H1 (cell line): ENCODE results near the gene FGFR2. TPM values are rescaled to one million over a fixed set of nuclear protein-coding genes. Genes with fewer than 3 reads are reported as not detected.

Experiments
- CTCF ChIA-PET: fragments of 300-600 bp; sonication (Branson Sonifier 250); formaldehyde crosslinking; loops from one replicate; lab custom pipeline; 2021; ENCODE audit not compliant: partially characterized antibody; lab: Charles Lee
- POLR2A ChIA-PET: fragments of 300-600 bp; sonication (Branson Sonifier 250); formaldehyde crosslinking; loops from one replicate; lab custom pipeline; 2021; ENCODE audit warnings: inconsistent platforms; ENCODE audit not compliant: partially characterized antibody; lab: Charles Lee
- DNase-seq, 2 experiments: peaks; one replicate each; pipeline versions ENCODE4 v3.0.0 to v3.0.0-alpha.2; 2010 to 2022; ENCODE audit warnings: low spot score in 2 of 2, low read depth in 1 of 2, mixed read lengths in 1 of 2
- FAIRE-seq: peaks from 2 replicates; lab custom pipeline; 2011; peaks lifted over from hg19 to GRCh38; lab: Jason Lieb, UNC
- H2AFZ ChIP-seq: 2 replicates; pipeline ENCODE4 v1.8.1; 2012; ENCODE audit warnings: low read length, inconsistent platforms
- H2AK5ac ChIP-seq: 2 replicates; pipeline ENCODE4 v1.6.1; 2013; ENCODE audit warnings: low read depth, low read length
- H2BK120ac ChIP-seq: replicated peaks from 2 replicates; pipeline ENCODE3; 2013; ENCODE audit warnings: low read depth, low read length, inconsistent platforms
- H2BK12ac ChIP-seq: 2 replicates; pipeline ENCODE4 v1.6.1; 2013; ENCODE audit warnings: low read depth, low read length
- H2BK15ac ChIP-seq: 2 replicates; pipeline ENCODE4 v1.6.1; 2013; ENCODE audit warnings: low read length
- H2BK20ac ChIP-seq: 2 replicates; pipeline ENCODE4 v1.6.1; 2013; ENCODE audit warnings: low read length
- H2BK5ac ChIP-seq: 2 replicates; pipeline ENCODE4 v1.6.1; 2013; ENCODE audit warnings: low read depth, low read length
- H3K14ac ChIP-seq: 2 replicates; pipeline ENCODE4 v1.6.1; 2013; ENCODE audit warnings: inconsistent platforms; ENCODE audit not compliant: insufficient read length
- H3K18ac ChIP-seq: 2 replicates; pipeline ENCODE4 v1.6.1; 2013; ENCODE audit warnings: low read length; ENCODE audit errors: extremely low read depth
- H3K23ac ChIP-seq: 2 replicates; pipeline ENCODE4 v1.6.1; 2013; ENCODE audit warnings: inconsistent platforms; ENCODE audit not compliant: insufficient read length
- H3K23me2 ChIP-seq: 2 replicates; pipeline ENCODE4 v1.6.1; 2013; ENCODE audit warnings: low read depth, low read length
- H3K27ac ChIP-seq: 2 replicates; pipeline ENCODE4 v1.6.1; 2011; ENCODE audit warnings: low read depth, low read length, inconsistent platforms
- H3K27me3 ChIP-seq, 4 experiments: replicated peaks in 1 of 4; 1 replicate in 1 of 4; 2 replicates in 3 of 4; pipeline versions ENCODE4 v1.6.1 to v1.8.1; 2011 to 2013; ENCODE audit warnings: low read length in 3 of 4, mild to moderate bottlenecking in 3 of 4, inconsistent platforms in 2 of 4, mixed read lengths in 2 of 4, moderate library complexity in 1 of 4; ENCODE audit not compliant: control insufficient read depth in 3 of 4, insufficient read depth in 3 of 4; ENCODE audit errors: extremely low read depth in 1 of 4
- H3K36me3 ChIP-seq, 4 experiments: 2 replicates each; pipeline versions ENCODE4 v1.6.1 to v1.8.1; 2011 to 2013; ENCODE audit warnings: mild to moderate bottlenecking in 4 of 4, low read length in 3 of 4, moderate library complexity in 2 of 4, control low read depth in 1 of 4, inconsistent platforms in 1 of 4; ENCODE audit not compliant: insufficient read depth in 4 of 4, control insufficient read depth in 2 of 4
- H3K4ac ChIP-seq: replicated peaks from 2 replicates; pipeline ENCODE3; 2013; ENCODE audit warnings: low read length, low read depth, mixed read lengths, inconsistent platforms; ENCODE audit not compliant: insufficient read length
- H3K4me1 ChIP-seq, 4 experiments: replicated peaks in 1 of 4; 1 replicate in 1 of 4; 2 replicates in 3 of 4; pipeline versions ENCODE4 v1.6.1 to v1.8.1; 2011 to 2013; ENCODE audit warnings: low read length in 3 of 4, inconsistent platforms in 2 of 4, mixed read lengths in 1 of 4; ENCODE audit not compliant: insufficient read depth in 4 of 4, control insufficient read depth in 3 of 4
- H3K4me2 ChIP-seq, 2 experiments: 2 replicates each; pipeline versions ENCODE4 v1.6.1 to v1.8.1; 2011 to 2013; ENCODE audit warnings: low read depth in 2 of 2, low read length in 2 of 2, control low read depth in 1 of 2, inconsistent platforms in 1 of 2, mild to moderate bottlenecking in 1 of 2; ENCODE audit not compliant: insufficient read depth in 1 of 2
- H3K4me3 ChIP-seq, 4 experiments: fragments of 200-600, 300-600 bp in 1 of 4; sonication (generic), shearing (Covaris generic), sonication (Bioruptor Twin) in 1 of 4; 2 replicates each; pipeline versions ENCODE4 v1.5.1 to v1.8.1; 2011 to 2016; ENCODE audit warnings: low read length in 4 of 4, low read depth in 3 of 4, control low read depth in 2 of 4, inconsistent platforms in 2 of 4, mild to moderate bottlenecking in 2 of 4, mixed read lengths in 1 of 4, moderate library complexity in 1 of 4; ENCODE audit not compliant: insufficient read depth in 2 of 4; ENCODE audit errors: extremely low read depth in 1 of 4
- H3K56ac ChIP-seq: replicated peaks from 2 replicates; pipeline ENCODE3; 2013; ENCODE audit warnings: low read depth, mild to moderate bottlenecking, mixed read lengths, low read length, inconsistent platforms; ENCODE audit not compliant: insufficient read length
- H3K79me1 ChIP-seq: 2 replicates; pipeline ENCODE4 v1.6.1; 2013; ENCODE audit warnings: low read depth, low read length, control low read depth
- H3K79me2 ChIP-seq, 2 experiments: 2 replicates each; pipeline versions ENCODE4 v1.6.1 to v1.8.1; 2012 to 2013; ENCODE audit warnings: low read length in 2 of 2, mild to moderate bottlenecking in 2 of 2, inconsistent platforms in 1 of 2; ENCODE audit not compliant: insufficient read depth in 2 of 2, control insufficient read depth in 1 of 2
- H3K9ac ChIP-seq, 4 experiments: replicated peaks in 1 of 4; 1 replicate in 1 of 4; 2 replicates in 3 of 4; pipeline versions ENCODE4 v1.6.1 to v1.8.1; 2011 to 2013; ENCODE audit warnings: low read depth in 3 of 4, low read length in 3 of 4, control low read depth in 2 of 4, mild to moderate bottlenecking in 2 of 4, moderate library complexity in 2 of 4, inconsistent platforms in 1 of 4; ENCODE audit errors: extremely low read depth in 1 of 4
- H3K9me3 ChIP-seq, 2 experiments: 2 replicates each; pipeline versions ENCODE4 v1.6.1 to v1.8.1; 2012 to 2013; ENCODE audit warnings: mild to moderate bottlenecking in 2 of 2, moderate library complexity in 2 of 2, control low read depth in 1 of 2, inconsistent platforms in 1 of 2, low read depth in 1 of 2, low read length in 1 of 2, mixed read lengths in 1 of 2; ENCODE audit not compliant: insufficient read depth in 2 of 2
- H4K20me1 ChIP-seq, 2 experiments: replicated peaks in 1 of 2; 2 replicates each; pipeline versions ENCODE3 to v1.8.1; 2011 to 2013; ENCODE audit warnings: inconsistent platforms in 2 of 2, low read length in 2 of 2, mild to moderate bottlenecking in 1 of 2; ENCODE audit not compliant: insufficient read depth in 2 of 2, control insufficient read depth in 1 of 2
- H4K5ac ChIP-seq: 2 replicates; pipeline ENCODE4 v1.6.1; 2013; ENCODE audit warnings: low read length, low read depth, mixed read lengths, inconsistent platforms; ENCODE audit not compliant: insufficient read length
- H4K8ac ChIP-seq: 2 replicates; pipeline ENCODE4 v1.8.0; 2013; ENCODE audit warnings: mild to moderate bottlenecking, moderate library complexity, low read length, inconsistent platforms; ENCODE audit not compliant: insufficient read depth; ENCODE audit errors: extremely low read depth
- H4K91ac ChIP-seq: replicated peaks from 2 replicates; pipeline ENCODE3; 2013; ENCODE audit warnings: low read length, mixed read lengths, inconsistent platforms; ENCODE audit not compliant: insufficient read length
- ATF2 ChIP-seq: IDR thresholded peaks from 2 replicates; pipeline ENCODE4 v1.6.1; 2012; ENCODE audit warnings: low read length, inconsistent platforms
- HDAC2 ChIP-seq, 2 experiments: fragments of 300-600 bp in 1 of 2; sonication (generic) in 1 of 2; IDR thresholded peaks; 2 replicates each; pipeline ENCODE4 v1.6.1; 2011 to 2012; ENCODE audit warnings: low read depth in 2 of 2, low read length in 2 of 2, mild to moderate bottlenecking in 2 of 2, moderate library complexity in 2 of 2, borderline replicate concordance in 1 of 2, inconsistent platforms in 1 of 2
- POLR2A ChIP-seq, 2 experiments: IDR thresholded peaks; 1 replicate in 1 of 2; 2 replicates in 1 of 2; pipeline ENCODE4 v1.6.1; 2011; ENCODE audit warnings: low read depth in 2 of 2, low read length in 2 of 2, mild to moderate bottlenecking in 2 of 2; ENCODE audit errors: control extremely low read depth in 1 of 2
- SIN3A ChIP-seq, 2 experiments: IDR thresholded peaks in 1 of 2; conservative IDR thresholded peaks in 1 of 2; 2 replicates each; pipeline ENCODE4 v1.6.1; 2011 to 2012; ENCODE audit warnings: low read length in 2 of 2, improper control_type of control experiment in 1 of 2, low read depth in 1 of 2, mild to moderate bottlenecking in 1 of 2
- TAF7 ChIP-seq: optimal IDR thresholded peaks from 2 replicates; pipeline ENCODE3; 2011; ENCODE audit warnings: low read depth, mild to moderate bottlenecking, inconsistent platforms, low read length, moderate library complexity, borderline replicate concordance
- TCF12 ChIP-seq: IDR thresholded peaks from 2 replicates; pipeline ENCODE4 v1.6.1; 2011; ENCODE audit warnings: low read depth, mild to moderate bottlenecking, low read length
- WGBS, 2 experiments: shearing (Covaris generic) in 1 of 2; methylation state at CpG; one replicate each; pipeline versions ENCODE4 v1.1.6 to v1.1.7; 2013 to 2015; ENCODE audit warnings: low lambda C conversion rate in 2 of 2, mixed read lengths in 2 of 2, inconsistent platforms in 1 of 2, low coverage in 1 of 2, missing lambda C conversion rate in 1 of 2; ENCODE audit not compliant: insufficient replicate concordance in 2 of 2, insufficient coverage in 1 of 2, insufficient read length in 1 of 2; ENCODE audit errors: extremely low coverage in 1 of 2, missing lambda C conversion rate in 1 of 2; 5-methylcytosine and 5-hydroxymethylcytosine counted together
- polyA plus RNA-seq, 7 experiments: library from polyadenylated mRNA; depleted of rRNA in 3 of 7; stranded (reverse) in 5 of 7; unstranded in 2 of 7; fragments of >200 nt in 5 of 7; fragments of 200-250 nt in 2 of 7; gene quantifications; 1 replicate in 5 of 7; 2 replicates in 1 of 7; 4 replicates in 1 of 7; pipeline versions ENCODE4 v1.2.1 to v1.2.3, GENCODE V29; 2011 to 2013; ENCODE audit warnings: missing spikeins in 2 of 7, mixed read lengths in 2 of 7
- total RNA-seq: library from RNA; stranded (reverse); fragmentation: NEBNext Ultra II Directional; extraction: Animal tissue kit (Norgen Biotek cat#: 25700); gene quantifications from 2 replicates; pipeline ENCODE4 v1.2.1, GENCODE V29; 2021

The FGFR2 gene
- total and polyA plus RNA-seq, 2 of the 8 experiments (the other 6 are each of a cell fraction or from before 2014, with no cell fraction given) = 50.2 to 81.2 TPM

- H4K20me1 ChIP-seq = peaks cover 0 to 2% of the 10 kb centered on the region in 2 experiments
- peak overlapping the region; percentile 96 for H2BK12ac ChIP-seq
- DNase-seq (no peak), FAIRE-seq (no peak)
- peaks cover 12 to 54% (median 31%) of the 10 kb centered on the region in 4 experiments for H3K36me3 ChIP-seq
- H2AK5ac ChIP-seq = peak overlapping the region; percentile 76; the same call in 1 of the 2 replicates
- H2BK15ac ChIP-seq = no peak overlapping the region
- H3K9me3 ChIP-seq = no peaks in the 10 kb centered on the region
- POLR2A ChIA-PET = interaction anchor here (0.6 to 2.8 kb wide), 6 partner anchors 13 to 221 kb away, joined by 3 to 7 read pairs (median 3); no protein-coding TSS in a partner anchor
- H4K5ac ChIP-seq = peak overlapping the region; percentile 69
- H3K56ac ChIP-seq = peak overlapping the region; percentile 7
- peaks cover 6 to 76% of the 10 kb centered on the region in 2 experiments; a peak in 3 of 4 replicates for H3K79me2 ChIP-seq
- H2BK120ac ChIP-seq = peak overlapping the region; percentile 48
- peaks cover 13 to 38% (median 32%) of the 10 kb centered on the region in 4 experiments for H3K4me1 ChIP-seq
- no peak overlapping the region for H3K9ac ChIP-seq
- H4K8ac ChIP-seq = no peak overlapping the region
- no peaks in the 10 kb centered on the region for H3K27me3 ChIP-seq
- H3K23ac ChIP-seq = no peak overlapping the region
- H3K4ac ChIP-seq = peak overlapping the region; percentile 10
- peak overlapping the region; percentile 77 for H2BK20ac ChIP-seq
- peak overlapping the region in 1 of 4 experiments; percentile 38; a peak in 1 of 8 replicates for H3K4me3 ChIP-seq
- H3K79me1 ChIP-seq = peaks cover 10% of the 10 kb centered on the region
- no peak overlapping the region for H2AFZ ChIP-seq
- peak overlapping the region; percentile 12 to 49 for H3K4me2 ChIP-seq
- peak overlapping the region; percentile 72 for H3K18ac ChIP-seq
- CTCF ChIA-PET = interaction anchor here (2.3 kb wide), 1 partner anchor 52 kb away, joined by 6 read pairs; no protein-coding TSS in a partner anchor
- H3K27ac ChIP-seq = peak overlapping the region; percentile 1; the same call in 1 of the 2 replicates
- H3K14ac ChIP-seq = peak overlapping the region; percentile 8
- H2BK5ac ChIP-seq = peak overlapping the region; percentile 81; the same call in 1 of the 2 replicates
- no peaks in the 10 kb centered on the region for H3K23me2 ChIP-seq
- 50% methylated on average over 6 of the region's 6 CpGs; no CpG with 5 or more reads in 1 of the 2 experiments for WGBS, 2 experiments
- peak overlapping the region; percentile 85 for H4K91ac ChIP-seq
- no peak for TF ChIP-seq ATF2
- no peak for TF ChIP-seq SIN3A (conservative IDR thresholded peaks at IDR 0.05 in 1 of 2, IDR thresholded peaks at IDR 0.05 in 1 of 2; ENCODE audit: low read depth in 1 of 2, low read length in 2 of 2)
- peak in 1 of 2 experiments; percentile 13; a peak in 1 of 3 replicates for TF ChIP-seq POLR2A (IDR thresholded peaks at IDR 0.05; ENCODE audit: control extremely low read depth in 1 of 2, low read depth in 2 of 2, low read length in 2 of 2)
- TF ChIP-seq HDAC2 (IDR thresholded peaks at IDR 0.05; ENCODE audit: borderline replicate concordance in 1 of 2, low read depth in 2 of 2, low read length in 2 of 2) = no peak
- TF ChIP-seq TAF7 = no peak
- no peak for TF ChIP-seq TCF12
These were observed 57.4 kb downstream of the FGFR2 start for GRCh38 chr10:121540732-121541395.
